22Rv1 (cell line): ENCODE results near the gene PRR29.

Experiments
- ZFX ChIP-seq: fragments of 450-650 bp; IDR thresholded peaks from 2 replicates; pipeline ENCODE4 v1.6.1; 2017; ENCODE audit warnings: antibody characterized with exemption, borderline replicate concordance
- TF ChIP-seq, protein P1 (sequence below): fragments of 450-650 bp; IDR thresholded peaks from 2 replicates; pipeline ENCODE4 v1.5.1; 2017; ENCODE audit warnings: mild to moderate bottlenecking

GRCh38 chr17:63949576-63950250 is 48.4 kb upstream of the PRR29 start:
- TF ChIP-seq, protein P1, sequence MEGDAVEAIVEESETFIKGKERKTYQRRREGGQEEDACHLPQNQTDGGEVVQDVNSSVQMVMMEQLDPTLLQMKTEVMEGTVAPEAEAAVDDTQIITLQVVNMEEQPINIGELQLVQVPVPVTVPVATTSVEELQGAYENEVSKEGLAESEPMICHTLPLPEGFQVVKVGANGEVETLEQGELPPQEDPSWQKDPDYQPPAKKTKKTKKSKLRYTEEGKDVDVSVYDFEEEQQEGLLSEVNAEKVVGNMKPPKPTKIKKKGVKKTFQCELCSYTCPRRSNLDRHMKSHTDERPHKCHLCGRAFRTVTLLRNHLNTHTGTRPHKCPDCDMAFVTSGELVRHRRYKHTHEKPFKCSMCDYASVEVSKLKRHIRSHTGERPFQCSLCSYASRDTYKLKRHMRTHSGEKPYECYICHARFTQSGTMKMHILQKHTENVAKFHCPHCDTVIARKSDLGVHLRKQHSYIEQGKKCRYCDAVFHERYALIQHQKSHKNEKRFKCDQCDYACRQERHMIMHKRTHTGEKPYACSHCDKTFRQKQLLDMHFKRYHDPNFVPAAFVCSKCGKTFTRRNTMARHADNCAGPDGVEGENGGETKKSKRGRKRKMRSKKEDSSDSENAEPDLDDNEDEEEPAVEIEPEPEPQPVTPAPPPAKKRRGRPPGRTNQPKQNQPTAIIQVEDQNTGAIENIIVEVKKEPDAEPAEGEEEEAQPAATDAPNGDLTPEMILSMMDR, result no peak
- TF ChIP-seq ZFX, result no peak
